GM21360 (cell line): Measurements from ENCODE around the gene TTLL10.
"Not testable (repeated sequence)": the region's sequence is repeated elsewhere in the genome, so short reads cannot be mapped to it uniquely, and the experiment has no call there.

Source experiments
- ATAC-seq: cut with Tn5 transposase; IDR thresholded peaks from one replicate; pipeline ENCODE4 v1.9.1; 2021; ENCODE audit warnings: mild to moderate bottlenecking, moderate library complexity; ENCODE audit not compliant: unreplicated experiment

TTLL10 gene

DNA sequence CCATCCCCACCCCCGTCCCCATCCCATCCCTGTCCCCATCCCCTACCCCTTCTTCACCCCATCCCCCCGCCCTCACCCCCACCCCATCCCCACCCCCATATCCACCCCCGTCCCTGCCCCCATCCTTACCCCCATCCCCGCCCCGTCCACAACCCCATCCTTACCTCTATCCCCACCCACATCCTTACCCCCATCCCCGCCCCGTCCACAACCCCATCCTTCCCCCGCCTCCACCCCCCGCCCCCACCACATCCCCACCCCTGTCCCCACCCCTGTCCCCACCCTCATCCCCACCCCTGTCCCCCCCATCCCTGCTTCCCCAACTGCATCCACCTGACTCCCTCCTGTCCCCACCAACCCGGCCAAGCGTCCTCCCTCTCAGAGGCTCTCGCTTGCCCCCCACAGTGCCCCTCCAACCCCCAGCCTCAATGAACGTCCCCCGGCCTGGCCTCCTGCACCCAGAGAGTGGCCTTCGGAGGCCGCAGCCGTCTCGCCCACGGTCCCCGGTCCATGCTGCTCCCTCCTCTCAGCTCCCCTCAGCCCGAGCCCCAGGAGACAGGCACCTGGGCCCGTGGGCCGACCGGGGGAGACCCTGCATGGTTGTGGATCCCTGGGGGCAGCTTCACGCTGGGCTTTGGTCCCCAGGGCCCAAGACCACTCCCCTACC is 32.3 kb upstream of the TTLL10 start:
- no peak for ATAC-seq

DNA sequence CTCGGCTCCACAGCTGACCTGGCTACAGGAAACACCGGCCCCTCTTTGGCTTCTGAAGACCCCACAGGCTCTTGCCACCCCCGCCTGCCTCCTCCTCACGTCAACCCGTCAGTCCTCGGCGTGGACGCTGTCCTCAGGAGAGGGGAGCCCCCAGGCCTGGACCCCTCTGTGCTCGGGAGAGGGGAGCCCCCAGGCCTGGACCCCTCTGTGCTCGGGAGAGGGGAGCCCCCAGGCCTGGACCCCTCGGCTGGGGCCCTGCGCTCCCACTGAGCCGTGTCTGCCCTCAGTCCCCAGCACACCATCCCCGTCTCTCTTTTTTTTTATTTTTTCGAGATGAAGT is 31.8 kb upstream of the TTLL10 start:
- no peak for ATAC-seq

DNA sequence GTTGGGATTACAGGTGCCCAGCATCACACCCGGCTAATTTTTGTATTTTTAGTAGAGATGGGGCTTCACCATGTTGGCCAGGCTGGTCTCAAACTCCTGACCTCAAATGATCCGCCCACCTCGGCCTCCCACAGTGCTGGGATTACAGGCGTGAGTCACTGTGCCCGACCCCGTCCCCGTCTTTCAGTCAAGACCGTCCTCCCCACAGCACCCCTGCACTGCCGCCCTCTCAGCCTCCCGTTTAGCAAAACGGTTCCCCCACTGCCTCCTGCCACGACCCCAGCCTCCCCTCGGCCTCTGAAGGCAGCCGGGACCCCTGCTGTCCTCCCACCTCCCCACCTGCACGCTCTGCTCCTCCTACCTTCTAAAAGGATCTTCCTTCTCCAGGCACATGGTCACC is 31.3 kb upstream of the TTLL10 start:
- ATAC-seq, result not testable (repeated sequence)

DNA sequence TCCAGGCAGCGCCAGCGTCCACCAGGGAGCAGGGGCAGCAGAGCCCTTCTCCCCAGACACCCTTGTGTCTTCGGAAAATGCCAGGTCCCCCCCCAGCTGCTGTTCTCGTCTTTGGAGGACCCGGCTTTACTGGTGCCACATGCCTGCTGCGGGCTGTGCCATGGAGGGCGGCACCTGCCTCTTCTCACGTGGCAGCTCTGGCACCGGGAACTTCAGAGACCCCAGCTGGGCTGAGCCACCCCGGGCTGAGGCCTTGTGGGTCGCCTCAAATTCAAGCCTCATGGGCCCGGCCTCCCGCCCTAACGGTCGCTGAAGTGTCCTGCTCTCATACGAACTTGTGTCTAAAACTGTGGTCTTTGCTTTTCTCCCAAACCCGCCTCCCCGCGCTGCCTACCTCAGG is 30.8 kb upstream of the TTLL10 start:
- no peak for ATAC-seq

DNA sequence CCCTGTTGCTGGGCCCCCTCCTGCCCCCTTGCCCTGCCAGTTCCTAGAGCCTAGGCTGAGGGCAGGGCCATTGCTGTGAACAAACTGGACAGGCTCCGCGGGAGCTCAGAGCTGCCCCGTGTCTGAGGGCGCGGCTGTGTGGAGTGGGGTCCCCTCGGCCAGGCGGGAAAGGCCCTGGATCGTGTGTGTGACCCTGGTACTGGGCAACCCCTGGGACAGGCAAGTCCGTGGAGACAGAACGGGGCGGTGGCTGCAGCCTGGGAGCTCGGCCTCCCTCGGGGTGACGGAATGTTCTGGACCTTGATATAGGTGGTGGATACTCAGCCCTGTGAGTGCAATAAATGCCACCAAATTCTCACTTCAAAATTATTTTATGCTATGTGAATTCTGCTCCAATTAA is 30.0 kb upstream of the TTLL10 start:
- no peak for ATAC-seq

DNA sequence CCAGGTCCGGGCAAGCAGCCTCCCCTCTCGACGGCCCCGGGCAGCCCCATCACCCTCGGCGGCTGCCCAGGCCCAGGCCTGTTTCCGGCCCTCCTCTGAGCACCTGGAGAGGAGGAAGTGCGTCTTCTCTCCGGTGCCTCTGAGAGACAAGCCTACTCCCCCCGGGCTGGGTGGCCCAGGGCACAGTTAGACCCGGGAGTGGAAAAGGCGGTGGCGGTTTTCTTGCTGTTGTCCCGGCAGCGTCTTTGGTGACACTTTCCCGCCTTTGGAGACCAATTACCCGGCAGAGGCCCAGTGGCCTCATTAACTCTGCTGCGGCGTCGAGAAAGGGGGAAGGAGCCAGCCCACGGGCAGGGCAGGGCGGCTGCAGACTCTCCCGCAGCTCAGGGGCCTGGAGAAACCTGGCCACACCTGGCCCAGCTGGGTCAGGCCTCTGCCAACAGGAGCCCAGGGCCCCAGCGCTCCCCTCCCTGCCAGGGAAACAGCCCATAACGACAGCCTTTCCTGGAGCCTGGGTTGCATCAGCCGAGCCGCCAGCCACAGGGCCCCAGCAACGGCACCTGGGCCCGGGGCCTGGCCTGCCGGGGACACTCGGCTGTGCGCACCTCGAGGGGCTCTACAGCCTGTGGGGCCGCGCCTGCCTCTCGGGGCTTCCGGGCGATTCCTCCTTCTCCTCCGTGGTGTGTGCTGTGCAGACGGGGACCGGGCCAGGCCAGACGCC is 29.4 kb upstream of the TTLL10 start:
- ATAC-seq, result no peak

DNA sequence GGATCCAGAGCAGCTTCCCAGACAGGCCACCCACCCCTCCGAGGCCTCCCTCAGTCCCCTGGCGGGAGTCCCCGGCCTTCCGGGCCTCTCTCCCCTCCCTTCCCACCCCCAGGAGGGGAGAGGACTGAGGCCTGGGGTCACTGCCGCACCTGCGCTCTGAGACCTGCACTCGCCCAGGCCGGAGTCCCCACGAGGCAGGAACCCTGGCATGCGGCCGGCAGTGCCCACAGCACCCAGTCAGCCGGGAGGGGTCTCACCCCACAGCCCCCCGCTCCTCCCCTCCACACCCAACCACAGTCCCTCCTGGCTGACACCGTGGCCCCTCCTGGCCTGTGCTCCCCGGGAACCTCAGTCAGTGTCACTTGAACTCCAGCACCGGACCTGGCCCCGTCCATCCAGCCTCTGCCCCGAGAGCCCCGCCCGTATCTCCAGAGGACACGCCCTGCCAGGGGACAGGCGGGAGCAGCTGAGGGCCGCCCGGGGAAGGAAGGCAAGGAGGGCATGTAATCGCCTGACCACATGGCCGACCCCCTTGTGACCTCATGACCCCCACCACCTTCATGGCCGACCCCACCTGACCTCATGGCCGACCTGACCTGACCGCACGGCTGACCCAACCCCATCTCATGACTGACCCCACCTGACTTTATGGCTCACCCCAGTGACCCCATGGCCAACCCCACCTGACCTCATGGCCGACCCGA is 28.7 kb upstream of the TTLL10 start:
- no peak for ATAC-seq

DNA sequence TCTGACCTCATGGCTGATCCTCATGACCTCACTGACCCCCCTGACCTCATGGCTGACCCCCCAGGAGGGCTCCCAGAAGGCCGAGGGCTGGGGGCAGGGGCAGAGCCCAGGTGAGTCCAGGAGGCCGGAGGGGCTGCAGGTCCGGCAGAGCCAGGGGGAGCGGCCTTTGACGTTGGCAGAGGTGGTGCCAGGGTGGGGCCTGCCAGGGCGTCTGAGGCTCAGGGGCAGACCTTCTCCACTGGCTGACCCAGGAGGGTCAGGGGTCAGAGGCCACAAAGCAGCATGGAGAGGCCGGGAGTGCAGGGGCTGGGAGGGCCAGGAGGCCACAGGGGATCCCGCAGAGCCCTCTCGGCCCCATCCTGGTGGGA is 28.1 kb upstream of the TTLL10 start:
- no peak for ATAC-seq

DNA sequence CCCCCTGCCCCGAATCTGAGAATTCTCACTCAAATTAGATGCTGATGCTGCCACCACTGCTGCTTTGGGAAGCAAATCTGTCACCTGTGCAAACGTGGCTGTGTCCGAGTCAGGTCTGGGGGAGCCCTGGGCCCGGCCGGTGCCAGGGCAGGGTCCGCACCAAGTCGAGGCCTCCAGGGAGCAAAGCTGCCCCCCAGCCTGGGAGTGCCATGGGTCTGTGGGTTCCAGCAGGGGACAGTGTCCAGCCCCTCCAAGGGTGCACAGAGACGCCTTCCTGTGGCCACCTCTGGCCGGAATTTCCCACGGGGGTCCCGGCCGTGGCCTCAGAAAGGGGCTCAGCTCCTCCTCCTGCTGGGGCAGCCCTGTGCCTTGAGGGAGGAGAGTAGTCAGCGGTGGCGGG is 27.7 kb upstream of the TTLL10 start:
- ATAC-seq, result no peak

DNA sequence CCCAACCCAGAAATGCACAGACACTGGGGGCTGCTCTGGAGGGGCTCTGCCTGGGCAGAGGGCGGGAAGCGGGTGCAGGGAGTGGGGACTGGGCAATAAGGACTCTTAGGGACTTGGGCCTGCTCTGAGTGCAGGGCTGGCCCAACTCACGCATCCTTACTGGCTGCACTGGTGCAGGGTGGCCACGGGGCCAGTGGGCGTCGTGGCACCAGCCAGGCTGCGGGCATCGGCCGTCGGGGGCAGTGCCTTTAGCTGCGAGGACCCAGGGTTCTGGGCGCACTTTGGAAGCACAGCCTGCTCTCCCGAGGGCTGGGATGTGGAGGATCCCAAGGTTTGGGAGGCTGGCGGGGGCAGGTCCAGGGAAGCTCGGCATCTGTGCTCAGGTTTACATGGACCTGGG is 27.1 kb upstream of the TTLL10 start:
- ATAC-seq, result no peak

DNA sequence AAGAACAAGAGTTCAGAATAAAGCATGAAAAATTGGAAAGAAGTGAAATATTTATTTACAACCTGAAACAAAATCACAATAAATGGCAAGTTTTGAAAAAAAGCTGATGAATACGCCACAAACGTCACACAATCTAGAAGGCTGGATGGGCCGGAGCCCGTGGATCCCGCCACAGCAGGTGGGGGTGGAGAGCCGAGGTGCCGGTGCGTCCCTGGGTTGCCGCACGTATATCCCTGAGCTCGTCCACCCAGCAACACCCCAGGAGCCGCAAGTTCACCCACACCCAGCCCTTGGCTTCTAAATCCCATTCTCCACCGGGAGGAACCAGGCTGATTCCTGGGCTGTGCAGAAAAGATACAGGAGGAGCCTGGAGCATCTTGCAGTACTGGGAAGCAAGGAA is 25.6 kb upstream of the TTLL10 start:
- no peak for ATAC-seq

DNA sequence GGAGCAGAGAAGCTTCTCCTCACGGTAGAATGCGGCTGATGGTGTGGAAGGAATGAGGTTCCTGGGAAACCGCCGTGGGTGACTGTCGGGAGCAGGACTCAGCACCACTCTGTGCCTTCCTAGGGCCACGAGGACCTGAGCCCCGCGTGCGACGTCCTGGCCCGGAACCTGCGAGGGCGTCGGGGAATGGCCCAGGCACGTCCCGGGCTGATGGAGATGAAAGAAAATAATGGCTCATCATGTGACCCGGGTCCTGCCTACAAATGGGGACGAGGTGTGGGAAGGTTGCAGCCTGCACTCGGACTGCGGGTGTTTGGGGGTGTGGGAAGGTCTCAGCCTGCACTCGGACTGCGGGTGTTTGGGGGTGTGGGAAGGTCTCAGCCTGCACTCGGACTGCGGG is 25.1 kb upstream of the TTLL10 start:
- no peak for ATAC-seq

DNA sequence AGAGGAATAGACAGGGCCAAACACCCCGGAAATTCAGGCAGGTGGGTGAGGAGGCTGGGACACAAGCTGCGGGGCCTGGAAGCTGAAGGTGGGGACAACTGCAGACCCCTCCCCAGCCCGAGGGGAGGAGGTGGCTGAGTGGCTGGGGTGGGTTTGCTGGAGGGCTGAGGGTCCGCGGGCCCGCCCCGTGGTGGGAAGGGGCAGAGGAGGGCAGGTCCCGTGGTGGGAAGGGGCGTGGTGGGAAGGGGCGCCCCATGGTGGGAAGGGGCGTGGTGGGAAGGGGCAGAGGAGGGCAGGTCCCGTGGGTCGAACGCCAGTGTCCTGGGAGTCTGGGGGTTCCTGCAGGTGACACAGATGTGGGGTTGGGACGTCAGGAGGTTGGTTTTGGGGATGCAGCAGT is 24.3 kb upstream of the TTLL10 start:
- no peak for ATAC-seq

DNA sequence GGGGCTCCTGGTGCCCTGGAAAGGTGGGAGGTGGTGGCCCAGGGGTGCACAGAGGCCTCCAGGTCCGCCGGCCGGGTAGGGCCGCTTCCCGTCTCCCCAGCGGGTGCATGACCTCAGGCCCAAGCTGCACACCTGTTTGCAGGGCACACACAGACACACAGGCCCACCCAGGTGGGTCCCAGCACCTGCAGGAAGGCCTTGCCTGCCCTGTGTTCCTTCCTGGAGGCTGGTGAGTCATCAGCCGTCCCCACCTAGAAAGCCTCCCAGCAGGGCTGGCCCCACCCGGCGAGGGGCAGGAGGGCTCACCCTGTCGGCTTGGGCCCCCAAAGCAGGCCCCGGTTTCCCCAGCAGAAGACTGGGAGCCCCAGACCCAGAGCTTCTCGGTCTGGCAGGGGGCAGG is 23.6 kb upstream of the TTLL10 start:
- ATAC-seq, result no peak

DNA sequence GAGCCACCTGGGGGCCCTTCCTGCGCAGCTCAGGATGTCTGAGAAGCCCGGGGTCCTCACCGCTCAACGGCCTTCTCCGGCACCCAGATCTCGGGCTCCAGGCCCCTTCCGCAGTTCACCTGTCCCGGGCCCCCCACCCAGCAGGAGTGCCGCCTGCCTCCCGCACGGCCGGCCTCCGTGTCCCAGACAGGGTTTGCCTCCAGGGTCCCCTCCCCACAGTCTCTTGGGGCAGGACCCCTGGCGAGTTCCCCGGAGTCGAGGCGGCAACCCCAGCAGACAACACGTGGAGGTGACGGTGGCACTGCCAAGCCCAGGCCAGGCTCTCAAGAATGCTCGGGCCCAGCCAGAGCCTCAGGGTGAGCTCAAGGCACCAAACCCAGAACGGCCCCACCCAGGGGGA is 22.4 kb upstream of the TTLL10 start:
- no peak for ATAC-seq

DNA sequence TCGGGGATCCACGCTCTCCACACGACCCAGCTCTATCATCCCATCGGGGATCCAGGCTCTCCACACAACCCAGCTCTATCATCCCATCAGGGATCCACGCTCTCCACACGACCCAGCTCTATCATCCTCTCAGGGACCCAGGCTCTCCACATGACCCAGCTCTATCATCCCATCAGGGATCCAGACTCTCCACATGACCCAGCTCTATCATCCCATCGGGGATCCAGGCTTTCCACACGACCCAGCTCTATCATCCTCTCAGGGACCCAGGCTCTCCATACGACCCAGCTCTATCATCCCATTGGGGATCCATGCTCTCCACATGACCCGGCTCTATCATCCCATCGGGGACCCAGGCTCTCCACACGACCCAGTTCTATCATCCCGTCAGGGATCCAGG is 21.2 kb upstream of the TTLL10 start:
- ATAC-seq, result not testable (repeated sequence)

DNA sequence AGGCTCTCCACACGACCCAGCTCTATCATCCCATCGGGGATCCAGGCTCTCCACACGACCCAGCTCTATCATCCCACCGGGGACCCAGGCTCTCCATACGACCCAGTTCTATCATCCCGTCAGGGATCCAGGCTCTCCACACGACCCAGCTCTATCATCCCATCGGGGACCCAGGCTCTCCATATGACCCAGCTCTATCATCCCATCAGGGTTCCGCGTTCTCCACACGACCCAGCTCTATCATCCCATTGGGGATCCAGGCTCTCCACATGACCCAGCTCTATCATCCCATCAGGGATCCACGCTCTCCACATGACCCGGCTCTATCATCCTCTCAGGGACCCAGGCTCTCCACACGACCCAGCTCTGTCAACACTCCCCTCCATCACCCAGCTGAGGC is 20.5 kb upstream of the TTLL10 start:
- not testable (repeated sequence) for ATAC-seq

DNA sequence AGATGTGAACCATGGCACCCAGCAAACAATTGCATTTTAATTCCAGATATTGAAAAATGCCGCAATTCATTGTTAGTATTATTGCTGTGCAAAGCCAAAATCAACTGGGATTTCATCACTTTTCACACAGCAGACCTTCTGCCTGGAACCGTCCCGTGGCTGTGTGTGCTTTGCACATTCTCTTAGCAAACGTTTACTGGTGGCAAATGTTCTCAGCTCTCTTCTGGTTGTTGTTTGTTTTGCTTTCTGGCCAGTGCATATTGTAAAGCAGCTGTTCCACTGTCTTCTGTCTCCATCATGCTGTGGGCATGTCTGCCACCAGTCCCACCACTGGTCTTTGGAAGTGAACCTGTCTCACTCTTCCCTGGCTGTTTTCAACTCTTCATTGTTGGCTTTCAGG is 19.8 kb upstream of the TTLL10 start:
- ATAC-seq, result no peak

DNA sequence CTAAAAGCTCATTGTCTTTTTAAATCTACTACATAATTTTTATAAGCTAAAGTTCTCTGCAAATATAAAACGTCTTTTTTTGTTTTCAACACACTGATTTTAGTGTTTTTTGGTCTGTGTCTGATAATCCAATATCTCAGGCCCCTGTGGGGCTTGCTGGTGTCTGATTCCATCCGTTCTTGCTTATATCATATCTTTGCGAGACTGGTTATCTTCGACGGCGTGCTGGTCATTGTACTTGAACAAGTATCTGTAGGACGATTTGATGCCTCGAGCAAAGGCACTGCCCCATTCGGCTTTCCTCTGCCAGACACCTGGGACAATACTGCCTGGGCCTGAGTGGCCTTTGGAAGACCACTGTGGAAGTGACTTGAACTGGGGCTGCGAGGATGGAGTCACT is 18.4 kb upstream of the TTLL10 start:
- no peak for ATAC-seq

DNA sequence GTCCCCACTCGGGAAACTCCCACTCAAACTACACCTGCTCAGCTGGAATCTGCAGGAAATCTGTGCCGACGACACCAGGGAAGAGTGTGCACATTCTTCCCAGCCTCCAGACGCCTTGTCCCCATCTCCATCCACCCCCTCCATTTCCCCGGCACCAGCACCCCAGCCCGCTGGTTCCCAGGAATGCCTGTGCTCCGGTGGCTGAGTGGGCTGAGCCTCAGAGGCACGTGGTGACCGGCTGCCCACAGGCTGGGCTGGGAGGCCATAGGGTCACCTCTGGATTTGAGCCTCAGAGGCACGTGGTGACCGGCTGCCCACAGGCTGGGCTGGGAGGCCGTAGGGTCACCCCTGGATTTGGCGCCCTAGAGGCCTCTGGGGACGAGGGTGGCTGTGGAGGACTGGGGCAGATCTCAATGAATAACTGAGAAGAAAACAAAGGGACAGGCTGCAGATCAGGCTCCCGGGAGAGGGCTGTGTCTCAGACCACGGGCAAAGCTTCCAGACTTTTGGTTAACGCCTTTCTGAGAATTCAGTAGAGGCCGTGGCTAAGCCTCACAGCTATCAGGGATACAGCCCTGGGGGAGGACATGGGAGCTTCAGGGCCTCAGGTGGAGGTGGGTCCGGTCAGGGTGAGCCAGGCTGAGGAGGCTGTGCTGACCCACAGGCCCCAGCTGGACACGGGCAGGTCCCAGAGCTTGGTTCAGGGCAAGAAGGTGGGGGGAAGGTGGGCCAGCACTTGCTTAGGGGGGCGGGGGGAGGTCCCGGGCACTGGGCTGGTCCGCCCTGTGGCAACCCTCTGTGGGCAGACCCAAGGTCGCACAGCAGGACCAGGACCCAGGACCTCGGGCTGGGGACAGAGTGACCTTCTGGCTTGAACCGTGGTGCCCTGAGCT is 17.3 kb upstream of the TTLL10 start:
- no peak for ATAC-seq

DNA sequence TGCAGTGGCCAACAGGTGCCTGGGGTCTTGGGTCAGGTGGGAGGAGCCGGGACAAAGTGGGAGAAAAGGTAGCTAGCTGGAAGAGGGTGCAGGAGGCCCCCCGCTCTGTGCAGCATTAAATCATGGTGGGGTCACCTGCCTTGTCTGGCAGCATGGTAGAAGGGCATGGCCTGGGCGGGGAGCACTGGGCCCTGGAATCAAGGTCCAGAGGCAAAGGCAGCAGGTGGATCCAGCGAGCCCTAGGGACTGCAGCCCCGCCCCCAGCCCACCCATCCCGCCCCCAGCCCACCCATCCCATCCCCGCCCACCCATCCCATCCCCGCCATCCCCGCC is 16.7 kb upstream of the TTLL10 start:
- ATAC-seq, result no peak
